Measurements from ENCODE around the gene GNGT1. TPM values are rescaled to one million over a fixed set of nuclear protein-coding genes. Genes with fewer than 3 reads are reported as not detected.
A peak's percentile ranks its signal among the peaks of the same experiment; 100 is the strongest.

GNGT1 gene
- total and polyA plus RNA-seq, 2 of the 8 experiments (the other 6 are each of a cell fraction or from before 2014, with no cell fraction given), result 0.26 TPM; not detected in 1

DNA sequence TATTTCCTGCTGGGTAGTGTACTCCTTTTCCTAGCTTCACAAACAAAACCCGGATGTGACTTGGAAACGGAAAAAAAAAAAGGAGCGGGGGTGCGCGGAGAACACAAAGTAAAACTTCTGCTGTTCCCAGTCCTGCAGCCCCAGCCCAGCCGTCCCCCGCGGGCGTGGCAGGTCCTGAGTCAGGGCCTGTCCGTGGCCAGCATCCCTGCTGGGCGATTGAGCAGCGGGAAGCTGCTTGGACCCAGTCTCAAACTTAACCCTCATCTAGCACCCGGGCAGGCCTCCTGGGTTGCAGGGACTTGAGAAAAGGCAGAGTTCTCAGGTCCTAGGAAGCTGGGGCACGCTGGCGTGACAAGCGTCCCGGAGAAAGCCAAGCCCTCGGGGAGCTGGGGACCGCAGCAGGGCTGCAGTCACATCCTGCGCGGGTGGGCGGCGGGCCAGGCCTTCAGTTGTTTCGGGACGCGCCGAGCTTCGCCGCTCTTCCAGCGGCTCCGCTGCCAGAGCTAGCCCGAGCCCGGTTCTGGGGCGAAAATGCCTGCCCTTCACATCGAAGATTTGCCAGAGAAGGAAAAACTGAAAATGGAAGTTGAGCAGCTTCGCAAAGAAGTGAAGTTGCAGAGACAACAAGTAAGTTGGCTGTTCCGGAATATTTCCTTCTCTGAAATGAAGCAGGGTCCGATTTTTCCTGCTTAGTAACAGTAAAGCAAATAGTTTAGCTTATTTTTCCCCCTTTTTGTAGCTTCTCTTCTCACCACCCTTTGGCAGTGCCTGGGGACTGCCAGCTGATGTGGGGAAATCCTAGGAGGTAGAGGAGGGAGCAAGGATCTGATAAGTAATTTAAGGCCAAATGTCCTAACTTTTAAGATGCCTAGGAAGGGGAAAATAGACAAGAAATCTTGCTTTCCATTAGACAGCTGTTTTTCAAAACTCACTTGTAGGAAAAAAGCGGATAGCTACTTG is 15.5 kb downstream of the GNGT1 start, which contains the start of gene GNG11 (continued):
- no peak for TF ChIP-seq SRF (IDR thresholded peaks at IDR 0.05; ENCODE audit: low read depth, low read length)
- peak in 1 of 2 experiments; percentile 33; a peak in 1 of 3 replicates for TF ChIP-seq POLR2A (IDR thresholded peaks at IDR 0.05; ENCODE audit: control extremely low read depth in 1 of 2, low read depth in 2 of 2, low read length in 2 of 2)
- TF ChIP-seq, protein P1, sequence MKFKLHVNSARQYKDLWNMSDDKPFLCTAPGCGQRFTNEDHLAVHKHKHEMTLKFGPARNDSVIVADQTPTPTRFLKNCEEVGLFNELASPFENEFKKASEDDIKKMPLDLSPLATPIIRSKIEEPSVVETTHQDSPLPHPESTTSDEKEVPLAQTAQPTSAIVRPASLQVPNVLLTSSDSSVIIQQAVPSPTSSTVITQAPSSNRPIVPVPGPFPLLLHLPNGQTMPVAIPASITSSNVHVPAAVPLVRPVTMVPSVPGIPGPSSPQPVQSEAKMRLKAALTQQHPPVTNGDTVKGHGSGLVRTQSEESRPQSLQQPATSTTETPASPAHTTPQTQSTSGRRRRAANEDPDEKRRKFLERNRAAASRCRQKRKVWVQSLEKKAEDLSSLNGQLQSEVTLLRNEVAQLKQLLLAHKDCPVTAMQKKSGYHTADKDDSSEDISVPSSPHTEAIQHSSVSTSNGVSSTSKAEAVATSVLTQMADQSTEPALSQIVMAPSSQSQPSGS (IDR thresholded peaks at IDR 0.05; ENCODE audit: low read length), result no peak
- TF ChIP-seq JUND (IDR thresholded peaks at IDR 0.05; ENCODE audit: low read length), result no peak
- TF ChIP-seq GABPA (IDR thresholded peaks at IDR 0.05; ENCODE audit: borderline replicate concordance, insufficient read depth, low read length), result no peak
- TF ChIP-seq FOSL1 (IDR thresholded peaks at IDR 0.05; ENCODE audit: insufficient read depth, low read depth, low read length), result no peak
- TF ChIP-seq SUZ12 (IDR thresholded peaks at IDR 0.05; ENCODE audit: low read length), result no peak
- no peak for TF ChIP-seq ZNF274 (IDR thresholded peaks at IDR 0.05; ENCODE audit: borderline replicate concordance, extremely low read depth, low read length)
- TF ChIP-seq SAP30 (IDR thresholded peaks at IDR 0.05; ENCODE audit: insufficient read depth, insufficient replicate concordance, low read length), result no peak
- TF ChIP-seq RXRA (IDR thresholded peaks at IDR 0.05; ENCODE audit: insufficient read depth, low read depth, low read length), result no peak
- no peak for TF ChIP-seq MAFK (IDR thresholded peaks at IDR 0.05; ENCODE audit: low read depth, low read length)
- TF ChIP-seq CEBPB (IDR thresholded peaks at IDR 0.05; ENCODE audit: low read depth, low read length), result no peak
- peak; percentile 75 for TF ChIP-seq ASH2L (IDR thresholded peaks at IDR 0.05; ENCODE audit: low read length)
- TF ChIP-seq, protein P2, sequence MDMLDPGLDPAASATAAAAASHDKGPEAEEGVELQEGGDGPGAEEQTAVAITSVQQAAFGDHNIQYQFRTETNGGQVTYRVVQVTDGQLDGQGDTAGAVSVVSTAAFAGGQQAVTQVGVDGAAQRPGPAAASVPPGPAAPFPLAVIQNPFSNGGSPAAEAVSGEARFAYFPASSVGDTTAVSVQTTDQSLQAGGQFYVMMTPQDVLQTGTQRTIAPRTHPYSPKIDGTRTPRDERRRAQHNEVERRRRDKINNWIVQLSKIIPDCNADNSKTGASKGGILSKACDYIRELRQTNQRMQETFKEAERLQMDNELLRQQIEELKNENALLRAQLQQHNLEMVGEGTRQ (IDR thresholded peaks at IDR 0.05; ENCODE audit: low read length), result no peak
- no peak for TF ChIP-seq BRCA1 (IDR thresholded peaks at IDR 0.05; ENCODE audit: low read depth, low read length)
- no peak for TF ChIP-seq YY1 (IDR thresholded peaks at IDR 0.05; ENCODE audit: low read depth, low read length)
